H1 (cell line): Measurements from ENCODE around the gene MAPK11.

Experiments
- BRCA1 ChIP-seq: IDR thresholded peaks from 2 replicates; pipeline ENCODE4 v1.6.1; 2012; ENCODE audit warnings: low read depth, low read length, improper control_type of control experiment
- CBX5 ChIP-seq: fragments of 300-800, 300-1000 bp; sonication (generic); IDR thresholded peaks from 2 replicates; pipeline ENCODE4 v1.7.1; 2016; ENCODE audit warnings: antibody characterized with exemption, low read length, low read depth
- EP300 ChIP-seq, 2 experiments: IDR thresholded peaks; 1 replicate in 1 of 2; 2 replicates in 1 of 2; pipeline ENCODE4 v1.6.1; 2011 to 2012; ENCODE audit warnings: low read depth in 2 of 2, low read length in 2 of 2, mild to moderate bottlenecking in 2 of 2, borderline replicate concordance in 1 of 2, inconsistent platforms in 1 of 2, moderate library complexity in 1 of 2
- EZH2 ChIP-seq: fragments of 200-600 bp; sonication (generic); IDR thresholded peaks from 2 replicates; pipeline ENCODE4 v1.7.1; 2012; ENCODE audit warnings: low read depth, mild to moderate bottlenecking, moderate library complexity, low read length, inconsistent platforms; ENCODE audit not compliant: severe bottlenecking
- RFX5 ChIP-seq: IDR thresholded peaks from 2 replicates; pipeline ENCODE4 v1.6.1; 2011; ENCODE audit warnings: low read depth, low read length, improper control_type of control experiment, borderline replicate concordance
- SP1 ChIP-seq: IDR thresholded peaks from 2 replicates; pipeline ENCODE4 v1.6.1; 2011; ENCODE audit warnings: low read depth, low read length
- TAF1 ChIP-seq: IDR thresholded peaks from 2 replicates; pipeline ENCODE4 v1.6.1; 2011; ENCODE audit warnings: mild to moderate bottlenecking, low read depth, low read length
- TF ChIP-seq, protein P1 (sequence below): IDR thresholded peaks from 2 replicates; pipeline ENCODE4 v1.6.1; 2012; ENCODE audit warnings: low read length, inconsistent platforms
- TF ChIP-seq, protein P2 (sequence below): IDR thresholded peaks from 2 replicates; pipeline ENCODE4 v1.6.1; 2011; ENCODE audit warnings: low read depth, mild to moderate bottlenecking, low read length; ENCODE audit not compliant: insufficient read depth
- TF ChIP-seq, protein P3 (sequence below), 3 experiments: IDR thresholded peaks; 1 replicate in 2 of 3; 2 replicates in 1 of 3; pipeline versions ENCODE4 v1.5.1 to v1.6.1; 2011; ENCODE audit warnings: low read length in 3 of 3, mild to moderate bottlenecking in 3 of 3, inconsistent platforms in 2 of 3, low read depth in 1 of 3, moderate library complexity in 1 of 3; ENCODE audit not compliant: insufficient read depth in 1 of 3; ENCODE audit errors: control extremely low read depth in 1 of 3
- TF ChIP-seq, protein P4 (sequence below): IDR thresholded peaks from 2 replicates; pipeline ENCODE4 v1.6.1; 2011; ENCODE audit warnings: low read length, improper control_type of control experiment
- TF ChIP-seq, protein P5 (sequence below): IDR thresholded peaks from 2 replicates; pipeline ENCODE4 v1.6.1; 2012; ENCODE audit warnings: inconsistent platforms

DNA sequence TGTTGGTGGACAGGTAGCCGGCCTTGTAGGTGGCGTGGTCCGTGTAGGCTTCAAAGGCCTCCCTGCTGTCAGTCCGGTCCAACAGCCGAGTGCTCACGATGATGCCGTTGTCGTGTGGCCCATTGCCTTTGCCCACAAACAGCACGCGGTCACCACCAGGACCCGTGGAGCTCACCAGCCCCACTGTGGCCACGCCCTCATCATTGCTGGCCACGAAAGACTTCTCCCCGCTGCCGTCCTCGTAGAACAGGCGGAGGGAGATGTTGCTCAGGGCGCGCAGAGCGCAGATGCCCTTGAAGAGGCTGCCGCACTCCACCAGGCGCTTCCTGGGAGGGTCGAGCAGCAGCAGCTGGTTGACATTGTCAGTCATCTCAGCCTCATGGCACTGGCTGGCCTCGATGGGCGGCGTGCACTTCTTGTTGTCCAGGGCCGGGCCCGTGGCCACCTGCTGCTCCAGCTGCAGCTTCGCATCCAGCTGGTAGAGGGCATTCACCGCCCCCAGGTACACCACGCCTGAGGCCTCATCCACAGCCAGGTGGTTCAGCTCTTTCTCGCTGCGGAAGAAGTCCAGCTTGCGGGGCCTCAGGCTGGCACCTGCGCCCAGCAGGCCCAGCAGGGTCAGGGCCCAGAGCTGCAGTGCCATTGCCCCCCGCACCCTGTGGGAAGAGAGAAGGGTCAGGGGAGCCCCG, 19.9 kb upstream of the MAPK11 start:
- TF ChIP-seq, protein P1, sequence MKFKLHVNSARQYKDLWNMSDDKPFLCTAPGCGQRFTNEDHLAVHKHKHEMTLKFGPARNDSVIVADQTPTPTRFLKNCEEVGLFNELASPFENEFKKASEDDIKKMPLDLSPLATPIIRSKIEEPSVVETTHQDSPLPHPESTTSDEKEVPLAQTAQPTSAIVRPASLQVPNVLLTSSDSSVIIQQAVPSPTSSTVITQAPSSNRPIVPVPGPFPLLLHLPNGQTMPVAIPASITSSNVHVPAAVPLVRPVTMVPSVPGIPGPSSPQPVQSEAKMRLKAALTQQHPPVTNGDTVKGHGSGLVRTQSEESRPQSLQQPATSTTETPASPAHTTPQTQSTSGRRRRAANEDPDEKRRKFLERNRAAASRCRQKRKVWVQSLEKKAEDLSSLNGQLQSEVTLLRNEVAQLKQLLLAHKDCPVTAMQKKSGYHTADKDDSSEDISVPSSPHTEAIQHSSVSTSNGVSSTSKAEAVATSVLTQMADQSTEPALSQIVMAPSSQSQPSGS = no peak
- no peak for TF ChIP-seq EZH2
- TF ChIP-seq, protein P2, sequence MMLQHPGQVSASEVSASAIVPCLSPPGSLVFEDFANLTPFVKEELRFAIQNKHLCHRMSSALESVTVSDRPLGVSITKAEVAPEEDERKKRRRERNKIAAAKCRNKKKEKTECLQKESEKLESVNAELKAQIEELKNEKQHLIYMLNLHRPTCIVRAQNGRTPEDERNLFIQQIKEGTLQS = no peak
- TF ChIP-seq, protein P3, sequence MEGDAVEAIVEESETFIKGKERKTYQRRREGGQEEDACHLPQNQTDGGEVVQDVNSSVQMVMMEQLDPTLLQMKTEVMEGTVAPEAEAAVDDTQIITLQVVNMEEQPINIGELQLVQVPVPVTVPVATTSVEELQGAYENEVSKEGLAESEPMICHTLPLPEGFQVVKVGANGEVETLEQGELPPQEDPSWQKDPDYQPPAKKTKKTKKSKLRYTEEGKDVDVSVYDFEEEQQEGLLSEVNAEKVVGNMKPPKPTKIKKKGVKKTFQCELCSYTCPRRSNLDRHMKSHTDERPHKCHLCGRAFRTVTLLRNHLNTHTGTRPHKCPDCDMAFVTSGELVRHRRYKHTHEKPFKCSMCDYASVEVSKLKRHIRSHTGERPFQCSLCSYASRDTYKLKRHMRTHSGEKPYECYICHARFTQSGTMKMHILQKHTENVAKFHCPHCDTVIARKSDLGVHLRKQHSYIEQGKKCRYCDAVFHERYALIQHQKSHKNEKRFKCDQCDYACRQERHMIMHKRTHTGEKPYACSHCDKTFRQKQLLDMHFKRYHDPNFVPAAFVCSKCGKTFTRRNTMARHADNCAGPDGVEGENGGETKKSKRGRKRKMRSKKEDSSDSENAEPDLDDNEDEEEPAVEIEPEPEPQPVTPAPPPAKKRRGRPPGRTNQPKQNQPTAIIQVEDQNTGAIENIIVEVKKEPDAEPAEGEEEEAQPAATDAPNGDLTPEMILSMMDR (IDR thresholded peaks at IDR 0.05; ENCODE audit: control extremely low read depth in 1 of 3, insufficient read depth in 1 of 3, low read depth in 1 of 3, low read length in 3 of 3) = no peak
- no peak for TF ChIP-seq RFX5
- no peak for TF ChIP-seq CBX5
- TF ChIP-seq, protein P4, sequence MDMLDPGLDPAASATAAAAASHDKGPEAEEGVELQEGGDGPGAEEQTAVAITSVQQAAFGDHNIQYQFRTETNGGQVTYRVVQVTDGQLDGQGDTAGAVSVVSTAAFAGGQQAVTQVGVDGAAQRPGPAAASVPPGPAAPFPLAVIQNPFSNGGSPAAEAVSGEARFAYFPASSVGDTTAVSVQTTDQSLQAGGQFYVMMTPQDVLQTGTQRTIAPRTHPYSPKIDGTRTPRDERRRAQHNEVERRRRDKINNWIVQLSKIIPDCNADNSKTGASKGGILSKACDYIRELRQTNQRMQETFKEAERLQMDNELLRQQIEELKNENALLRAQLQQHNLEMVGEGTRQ = no peak
- no peak for TF ChIP-seq BRCA1
- no peak for TF ChIP-seq TAF1
- no peak for TF ChIP-seq EP300 (IDR thresholded peaks at IDR 0.05; ENCODE audit: borderline replicate concordance in 1 of 2, low read depth in 2 of 2, low read length in 2 of 2)
- TF ChIP-seq SP1 = no peak
- TF ChIP-seq, protein P5, sequence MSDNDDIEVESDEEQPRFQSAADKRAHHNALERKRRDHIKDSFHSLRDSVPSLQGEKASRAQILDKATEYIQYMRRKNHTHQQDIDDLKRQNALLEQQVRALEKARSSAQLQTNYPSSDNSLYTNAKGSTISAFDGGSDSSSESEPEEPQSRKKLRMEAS = no peak
